ENCODE results near the gene AQP10. TPM values are rescaled to one million over a fixed set of nuclear protein-coding genes. Genes with fewer than 3 reads are reported as not detected.

AQP10 gene
- total RNA-seq, result under 0.01 TPM in 1 of 2 replicates, not detected in the other

GRCh38 chr1:154320882-154321608 lies at the start of gene AQP10:
Gene AQP10, plus strand, starts transcription at chr1:154321093. Its CDS starts 63 bp downstream, at chr1:154321156.

GRCh38 chr1:154272217-154272998 lies 48.5 kb upstream of the AQP10 start, which contains the start of gene HAX1:
Gene HAX1, plus strand, starts transcription at chr1:154272629. Its CDS starts 95 bp downstream, at chr1:154272724.

GRCh38 chr1:154324669-154325582 lies 4.0 kb downstream of the AQP10 start, which contains the start of gene ATP8B2:
Gene ATP8B2, plus strand, starts transcription at chr1:154325525. Its CDS starts 2,617 bp downstream, at chr1:154328142.

Other genes with a start within 250 kb of the AQP10 start
- under 0.01 and 0.12 TPM in 2 replicates for gene NUP210L, start 166.0 kb upstream of the AQP10 start, total RNA-seq
- gene TPM3, start 129.0 kb upstream of the AQP10 start, total RNA-seq, result 485 and 1,214 TPM in 2 replicates
- not detected in 2 replicates for gene CFAP141, start 114.8 kb upstream of the AQP10 start, total RNA-seq
- 60.0 and 87.3 TPM in 2 replicates for gene UBAP2L, start 100.1 kb upstream of the AQP10 start, total RNA-seq
- 125 and 146 TPM in 2 replicates for gene HAX1, start 48.5 kb upstream of the AQP10 start, total RNA-seq
- 159 and 234 TPM in 2 replicates for gene ATP8B2, start 4.4 kb downstream of the AQP10 start, total RNA-seq
- 9.3 and 11.9 TPM in 2 replicates for gene IL6R, start 84.2 kb downstream of the AQP10 start, total RNA-seq
- not detected in 2 replicates for gene TDRD10, start 181.1 kb downstream of the AQP10 start, total RNA-seq
- under 0.01 and 0.12 TPM in 2 replicates for gene SHE, start 181.3 kb downstream of the AQP10 start, total RNA-seq
- gene UBE2Q1, start 237.6 kb downstream of the AQP10 start, total RNA-seq, result 23.4 and 31.7 TPM in 2 replicates
- gene CHRNB2, start 246.7 kb downstream of the AQP10 start, total RNA-seq, result under 0.01 TPM in 1 of 2 replicates, not detected in the other

Data from uterine smooth muscle cell (primary cell).